HUDEP-2 (cell line): ENCODE data around the gene KRTCAP2.
"Not testable (repeated sequence)": the region's sequence is repeated elsewhere in the genome, so short reads cannot be mapped to it uniquely, and the experiment has no call there.

Source experiments
- DNase-seq, 76 experiments: peaks; one replicate each; lab custom pipeline; 2025; ENCODE audit not compliant: unreplicated experiment in 76 of 76; lab: John Stamatoyannopoulos, UW

The KRTCAP2 gene

DNA sequence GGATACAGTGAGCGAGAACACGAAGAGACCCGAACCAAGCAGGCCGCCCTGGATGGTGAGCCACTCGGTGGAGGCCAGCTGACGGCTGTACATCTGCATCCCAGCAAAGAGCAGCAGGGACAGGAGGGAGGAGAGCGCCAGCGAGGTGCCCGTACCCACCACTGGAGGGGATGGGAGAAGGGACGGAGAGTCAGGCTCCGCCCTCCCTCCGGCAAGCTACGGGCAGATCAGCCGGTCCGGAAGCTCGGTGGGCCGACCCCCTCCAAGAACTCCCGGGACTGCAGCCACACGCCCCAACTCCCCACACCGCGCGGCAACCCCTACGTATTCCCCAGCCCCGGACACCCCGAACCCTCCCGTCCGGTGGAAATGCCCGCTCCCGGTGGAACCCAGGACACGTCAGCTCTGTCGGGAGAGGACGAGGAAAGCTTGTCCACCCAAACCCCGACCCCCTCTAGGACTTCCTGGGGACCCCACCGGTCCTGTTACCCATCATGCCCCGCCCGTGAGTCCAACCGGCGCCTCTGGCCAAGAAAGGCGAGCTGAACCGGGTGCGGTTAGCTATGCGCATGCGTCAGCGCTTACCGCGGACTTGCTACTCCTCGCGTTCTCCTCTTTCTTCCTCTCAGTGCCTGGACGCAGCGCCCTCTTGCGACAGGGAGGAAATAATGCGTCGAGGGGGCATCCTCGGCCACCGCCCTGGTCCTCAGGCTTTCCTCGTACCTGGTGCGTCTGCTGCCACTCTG, at the start of gene KRTCAP2:
Gene KRTCAP2 (minus strand): TSS at position 573 of the 746 bp plus-strand sequence. CDS start 80 bp downstream, at position 493.
- DNase-seq = peak in 73 of 76 experiments; percentile 52 to 95 (median 89)

DNA sequence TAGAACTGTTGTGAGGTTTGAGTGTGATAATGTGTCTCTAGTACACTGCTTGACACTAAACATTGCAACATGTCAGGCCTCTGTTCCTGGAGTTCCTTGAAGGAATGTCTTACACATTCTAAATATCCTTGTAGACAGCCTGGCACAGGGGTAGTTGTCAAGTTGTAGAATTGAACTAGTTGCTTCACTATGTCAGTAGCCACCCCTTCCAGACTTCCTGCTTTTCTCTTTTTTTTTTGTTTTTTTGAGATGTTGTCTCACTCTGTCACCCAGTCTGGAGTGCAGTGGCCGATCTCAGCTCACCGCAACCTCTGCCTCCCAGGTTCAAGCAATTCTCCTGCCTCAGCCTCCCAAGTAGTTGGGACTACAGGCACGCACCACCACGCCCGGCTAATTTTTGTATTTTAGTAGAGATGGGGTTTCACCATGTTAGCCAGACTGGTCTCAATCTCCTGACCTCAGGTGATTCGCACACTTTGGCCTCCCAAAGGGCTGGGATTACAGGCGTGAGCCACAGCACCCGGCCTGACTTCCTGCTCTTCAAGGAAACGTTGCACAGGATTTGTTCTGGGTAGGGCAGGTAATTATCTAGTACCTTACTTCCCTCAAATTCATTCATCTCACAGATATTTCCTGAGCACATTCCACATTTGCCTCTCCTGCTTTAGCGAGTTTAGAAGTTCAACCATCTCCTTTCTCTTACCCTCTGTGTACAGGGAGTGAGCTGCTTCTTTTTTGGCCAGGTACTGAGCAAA, 47.3 kb upstream of the KRTCAP2 start:
- DNase-seq = not testable (repeated sequence)

DNA sequence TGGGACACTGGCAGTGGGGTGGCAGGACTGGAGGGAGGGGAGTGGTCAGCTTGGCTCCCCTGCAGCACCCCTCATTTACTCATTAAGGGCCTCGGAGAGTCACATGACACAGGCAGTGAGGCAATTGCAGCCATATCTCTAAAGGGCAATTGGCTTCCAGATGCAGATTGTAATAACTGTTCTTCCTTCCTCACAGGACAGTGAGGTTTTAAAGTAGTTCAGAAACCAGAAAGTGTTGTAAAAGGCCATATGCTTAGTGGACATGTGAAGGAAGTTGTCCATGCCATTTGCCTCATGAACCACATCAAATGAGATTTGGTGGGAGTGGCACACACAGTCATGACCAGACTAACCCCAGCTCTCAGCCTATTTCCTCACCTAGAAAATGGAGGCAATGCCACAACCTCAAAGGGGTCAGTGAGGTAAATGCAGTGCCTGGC, 46.5 kb upstream of the KRTCAP2 start:
- DNase-seq = peak in 2 of 76 experiments; percentile 13 to 21

DNA sequence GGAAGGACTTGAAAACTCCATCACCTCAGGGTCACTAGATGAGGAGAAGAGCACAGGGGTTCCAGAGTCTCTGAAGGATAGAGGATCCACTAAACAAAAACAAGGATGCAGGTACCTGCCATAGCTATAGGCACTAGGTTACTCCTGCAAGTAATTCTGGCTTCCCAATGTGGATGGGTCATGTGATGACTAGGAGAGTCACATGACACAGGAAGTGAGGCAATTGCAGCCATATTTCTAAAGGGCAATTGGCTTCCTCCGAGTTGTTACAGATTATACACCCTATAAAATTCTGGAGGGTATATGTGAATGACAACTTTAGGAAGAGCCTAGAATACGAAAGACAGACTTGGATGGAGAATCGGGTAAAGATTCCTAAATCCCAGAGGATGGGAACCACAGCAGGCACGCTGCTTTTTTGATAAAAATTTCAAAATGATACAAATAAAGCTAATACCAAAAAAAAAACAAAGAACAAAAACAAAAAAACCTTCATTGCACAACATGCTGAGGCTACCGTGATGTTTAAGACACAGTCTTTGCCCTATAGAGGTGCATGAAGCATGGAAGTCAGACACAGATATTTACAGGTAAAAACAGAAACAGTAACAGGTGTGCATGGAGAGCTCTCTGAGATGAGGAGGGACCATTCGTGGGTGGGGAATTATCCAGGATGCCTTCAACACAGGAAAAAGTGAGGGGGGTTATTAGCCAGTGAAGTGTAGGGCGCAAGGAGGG, 45.9 kb upstream of the KRTCAP2 start:
- DNase-seq = peak in 25 of 76 experiments; percentile 4 to 51 (median 23)

DNA sequence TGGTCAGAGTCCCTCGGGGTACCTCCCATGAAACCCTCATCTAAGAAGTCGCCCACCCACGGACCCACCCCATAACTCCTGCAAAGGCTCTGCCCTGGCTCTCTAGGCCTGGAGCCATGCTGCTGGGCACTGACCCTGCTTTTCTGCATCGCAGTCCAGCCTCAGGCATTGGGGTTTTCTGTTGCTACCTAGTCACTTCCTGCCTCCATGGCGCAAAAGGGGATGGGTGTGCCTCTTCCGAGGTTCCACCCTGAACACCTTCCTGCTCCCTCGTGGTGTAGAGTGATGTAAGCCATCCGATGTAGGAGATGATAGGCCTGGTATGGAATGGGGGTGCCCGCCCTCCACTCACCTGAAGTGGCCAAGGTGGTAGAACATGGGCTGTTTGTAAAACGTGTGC, 41.6 kb upstream of the KRTCAP2 start:
- not testable (repeated sequence) for DNase-seq

DNA sequence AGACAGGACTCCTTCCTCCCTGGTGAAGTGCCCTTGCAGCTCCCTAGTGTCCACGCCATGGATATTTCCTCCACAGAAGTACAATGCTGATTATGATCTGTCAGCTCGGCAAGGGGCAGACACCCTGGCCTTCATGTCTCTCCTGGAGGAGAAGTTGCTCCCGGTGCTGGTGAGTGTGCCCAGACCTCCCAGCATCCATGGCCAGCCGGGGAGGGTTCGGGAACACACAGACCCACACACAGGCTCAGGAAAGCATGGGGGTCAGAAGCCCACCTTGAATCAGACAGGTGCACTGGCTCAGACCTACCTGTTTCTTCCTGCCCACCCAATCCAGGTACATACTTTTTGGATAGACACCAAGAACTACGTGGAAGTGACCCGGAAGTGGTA, 38.9 kb upstream of the KRTCAP2 start:
- DNase-seq = not testable (repeated sequence)

DNA sequence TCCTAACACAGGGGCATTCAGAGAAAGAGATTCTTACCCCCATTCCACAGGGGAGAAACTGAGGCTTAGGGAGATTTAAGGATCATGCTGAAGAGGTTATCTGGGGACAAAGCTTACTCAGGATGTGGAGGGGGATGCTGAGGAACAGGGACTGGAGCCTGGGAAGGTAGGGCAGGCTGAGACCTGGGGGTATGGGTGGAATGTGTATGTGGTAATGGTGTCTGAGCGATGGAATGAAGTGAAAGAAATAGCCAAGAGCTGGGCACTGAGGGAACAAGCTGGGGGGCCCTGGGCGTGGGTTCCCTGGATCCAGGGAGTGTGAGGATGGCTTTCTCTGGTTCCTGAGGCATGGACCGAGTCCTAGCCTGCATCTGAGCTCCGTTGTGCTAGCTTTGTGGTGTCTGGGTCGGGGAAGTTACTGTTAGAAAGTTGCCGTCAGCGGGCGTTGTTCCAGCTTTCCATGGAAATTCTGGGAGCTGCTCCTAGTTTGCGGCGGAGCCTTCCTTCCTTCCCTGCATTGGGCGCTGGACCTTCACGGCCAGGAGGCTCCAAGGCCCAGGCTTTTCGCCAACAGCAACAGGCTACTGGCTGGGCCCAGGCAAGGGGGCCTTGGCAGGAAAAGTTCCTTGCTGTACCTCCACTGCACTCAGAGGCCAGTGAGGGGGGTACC, 38.4 kb upstream of the KRTCAP2 start:
- DNase-seq = not testable (repeated sequence)

DNA sequence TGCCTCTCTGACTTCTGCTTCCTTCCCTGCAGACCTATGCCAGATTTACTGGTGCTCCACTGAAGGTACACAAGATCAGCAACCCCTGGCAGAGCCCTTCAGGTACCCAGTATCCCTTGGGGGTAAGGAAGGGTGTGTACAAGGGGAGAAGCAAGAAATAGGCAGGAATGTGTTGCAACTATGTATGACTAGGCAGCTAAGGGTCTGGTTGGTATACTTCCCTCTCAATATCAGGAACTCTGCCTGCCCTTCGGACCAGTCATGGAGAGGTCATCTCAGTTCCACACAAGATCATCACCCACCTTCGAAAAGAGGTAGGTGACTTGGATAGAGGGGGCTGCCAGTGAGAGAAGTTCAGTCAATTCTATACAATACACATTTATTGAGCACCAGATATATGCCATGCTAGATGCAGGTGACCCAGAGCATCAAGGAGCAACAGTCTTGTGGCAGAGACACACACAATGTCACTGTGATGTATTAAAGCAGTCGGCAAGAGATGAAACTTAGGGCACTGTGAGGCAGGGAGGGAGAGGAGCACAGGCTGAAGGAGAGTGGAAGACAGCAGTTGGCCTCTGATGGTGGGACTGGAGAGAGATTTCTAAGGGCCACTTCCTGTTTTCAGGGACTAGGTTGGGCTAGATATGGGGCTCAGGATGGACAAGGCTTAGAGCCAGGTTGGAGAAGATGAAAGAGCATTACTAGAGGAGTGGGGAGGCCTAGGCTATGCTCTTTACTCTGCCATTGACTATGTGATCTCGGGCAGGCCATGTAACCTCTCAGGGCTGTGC, 37.4 kb upstream of the KRTCAP2 start:
- DNase-seq = no peak

DNA sequence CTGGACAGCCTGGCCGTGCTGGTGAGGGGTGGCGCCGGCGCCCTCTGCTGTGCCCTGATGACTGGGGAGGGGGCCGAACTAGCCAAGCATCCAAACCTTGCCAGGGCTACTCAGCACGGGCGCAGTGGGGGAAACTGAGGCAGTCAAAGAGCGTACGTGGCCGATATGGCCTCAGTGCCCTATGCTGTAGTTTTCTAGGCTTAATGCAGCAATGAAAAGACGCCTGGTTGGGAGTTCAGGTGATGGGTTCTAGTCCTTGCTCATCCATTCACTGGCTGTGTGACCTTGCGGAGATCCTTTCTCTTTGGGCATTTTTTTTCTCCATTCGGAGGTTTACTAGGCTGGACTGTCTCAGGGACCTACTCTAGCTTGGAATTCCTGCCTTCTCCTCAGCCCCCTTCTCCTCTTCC, 36.2 kb upstream of the KRTCAP2 start:
- no peak for DNase-seq

DNA sequence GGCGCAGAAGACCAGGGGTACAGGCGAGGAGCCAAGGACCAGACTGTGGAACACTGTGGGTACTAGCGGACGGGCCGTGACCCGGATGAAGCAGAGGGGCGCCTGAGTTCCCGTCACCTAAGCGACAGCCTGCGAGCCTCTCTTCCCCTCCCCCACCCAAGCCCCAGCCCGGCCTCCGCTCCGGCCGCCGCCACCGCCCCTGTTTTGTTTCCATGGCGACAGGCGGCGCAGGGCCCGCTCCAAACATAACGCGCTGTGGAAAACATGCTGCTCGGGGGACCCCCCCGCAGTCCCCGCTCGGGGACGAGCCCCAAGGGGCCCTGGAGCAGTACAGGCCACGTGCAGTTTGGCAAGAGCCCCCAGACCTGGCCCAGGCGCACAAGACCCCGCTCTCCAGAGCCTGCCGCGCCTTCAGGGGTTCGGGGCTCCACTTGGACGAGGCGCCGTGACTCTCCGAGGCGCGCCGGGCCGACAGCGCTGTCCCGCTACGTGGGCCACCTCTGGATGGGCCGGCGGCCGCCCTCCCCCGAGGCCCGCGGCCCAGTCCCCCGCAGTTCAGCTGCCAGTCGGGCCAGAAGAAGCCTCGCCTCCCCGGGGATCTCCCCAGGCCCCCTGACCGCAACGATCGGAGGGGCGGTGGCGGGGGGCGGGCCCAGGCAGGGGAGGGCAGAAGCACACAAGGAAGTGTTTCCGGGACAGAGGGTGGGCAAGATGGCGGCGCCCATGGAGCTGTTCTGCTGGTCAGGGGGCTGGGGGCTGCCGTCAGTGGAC, 35.6 kb upstream of the KRTCAP2 start, which contains the start of gene MTX1:
Gene MTX1 (plus strand): TSS at position 155 of the 771 bp plus-strand sequence. CDS start 110 bp downstream, at position 265.
- peak in 73 of 76 experiments; percentile 15 to 87 (median 73) for DNase-seq

DNA sequence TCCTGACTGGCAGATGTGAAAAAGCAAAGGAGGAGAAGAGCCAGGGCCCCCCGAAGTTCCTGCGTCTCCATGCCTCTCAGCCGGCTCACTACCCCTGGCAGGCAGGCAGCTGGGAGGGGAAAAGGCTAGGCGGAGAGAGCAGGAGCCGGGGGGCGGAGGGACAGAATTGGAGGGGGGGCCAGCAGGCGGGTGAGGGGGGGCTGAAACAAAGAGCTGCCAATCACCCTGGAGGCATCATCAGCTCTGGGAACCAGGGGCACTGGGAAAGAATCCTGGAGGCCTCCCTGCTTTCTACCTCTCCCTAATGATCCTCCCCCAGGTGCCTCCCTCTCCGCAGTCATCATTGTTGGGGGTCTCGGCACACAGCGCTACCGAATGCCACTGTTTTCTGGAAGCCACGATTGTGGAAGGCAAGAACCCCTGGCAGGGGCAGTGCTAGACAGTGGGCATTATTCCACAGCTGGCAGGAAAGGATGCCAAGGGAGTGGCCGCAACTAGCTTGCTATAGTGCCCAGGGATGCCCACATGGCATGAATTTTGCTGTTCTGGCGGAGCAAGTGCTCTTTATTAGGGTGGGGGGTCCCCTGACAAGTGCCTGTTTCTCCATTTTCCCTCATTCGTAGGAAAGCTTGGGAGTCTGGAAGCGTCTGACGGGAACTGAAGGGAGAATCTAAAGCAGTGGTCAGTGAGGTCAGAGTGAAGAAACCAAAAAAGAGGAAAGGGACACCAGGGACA, 34.9 kb upstream of the KRTCAP2 start, which contains the start of gene THBS3:
Gene THBS3 (minus strand): TSS at position 92 of the 735 bp plus-strand sequence. CDS start 21 bp downstream, at position 71.
- peak in 2 of 76 experiments; percentile 9 to 15 for DNase-seq

DNA sequence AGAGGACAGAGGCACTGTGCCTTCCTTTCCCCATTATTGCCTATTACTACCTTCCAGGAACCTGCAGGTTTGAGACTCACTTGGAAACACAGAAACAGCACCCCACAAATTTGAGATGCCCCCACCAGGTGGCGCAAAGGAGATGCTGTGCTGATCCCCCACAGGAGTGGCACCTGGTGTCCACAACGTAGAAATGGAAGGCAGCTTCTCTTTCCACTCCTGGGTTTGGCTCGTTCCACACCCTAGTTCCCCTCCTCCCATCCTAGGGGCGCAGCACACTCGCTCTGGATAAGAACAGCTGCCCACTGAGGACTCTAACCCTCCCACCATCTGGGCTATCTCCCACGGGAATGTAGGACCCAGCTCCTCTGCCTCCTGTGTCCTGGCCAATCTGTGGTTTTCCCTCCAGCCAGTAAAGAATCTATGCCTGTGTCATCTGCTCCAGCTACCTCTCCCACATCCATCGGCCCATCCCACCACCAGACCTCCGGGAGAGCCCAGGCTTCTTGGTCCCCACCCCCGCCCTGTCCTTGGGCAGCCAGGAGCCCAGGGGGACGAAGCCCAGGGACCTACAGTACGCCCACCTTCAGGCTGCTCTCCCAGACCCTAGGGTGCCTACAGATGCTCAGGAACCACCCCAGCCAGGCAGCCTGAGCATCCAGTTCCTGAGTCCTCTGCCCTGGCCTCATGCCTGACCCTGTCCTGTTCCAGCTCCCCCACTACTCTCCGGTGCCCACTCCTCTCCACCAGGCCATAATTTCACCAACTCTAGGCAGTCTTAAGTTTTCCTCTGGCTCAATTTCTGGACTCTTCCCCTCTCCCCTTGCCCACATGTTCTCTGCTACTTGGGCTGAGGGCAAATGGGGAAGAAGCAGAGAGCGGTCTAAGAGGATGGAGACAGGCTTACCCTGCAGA, 34.0 kb upstream of the KRTCAP2 start:
- peak in 73 of 76 experiments; percentile 27 to 89 (median 77) for DNase-seq

DNA sequence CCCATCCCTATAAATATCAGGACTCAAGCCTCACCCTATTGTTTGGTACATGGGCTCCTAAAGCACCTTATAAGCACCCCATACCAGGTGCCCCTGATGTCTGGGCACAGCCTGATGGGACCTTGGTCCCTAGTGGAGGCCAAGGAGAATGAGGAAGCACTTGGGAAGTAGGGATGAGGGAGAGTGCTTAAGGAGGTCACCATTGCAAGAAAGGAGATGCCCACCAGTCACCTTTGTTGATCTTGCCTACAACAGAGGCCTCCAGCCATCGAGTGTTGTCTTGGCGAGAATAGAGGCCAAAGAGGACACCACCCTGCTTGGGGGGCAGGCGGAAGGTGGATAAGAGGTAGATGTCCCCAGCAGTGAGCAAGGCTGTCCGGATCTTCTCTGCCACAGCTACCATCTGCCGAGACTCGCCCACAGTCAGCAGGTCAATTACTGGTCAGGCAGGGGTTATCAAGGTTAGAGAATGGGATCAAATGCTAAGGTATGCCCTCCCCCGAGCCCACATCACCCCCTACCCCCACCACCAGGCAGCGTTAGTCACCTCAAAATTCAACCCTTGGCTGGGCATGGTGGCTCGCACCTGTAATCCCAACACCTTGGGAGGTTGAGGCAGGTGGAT, 33.0 kb upstream of the KRTCAP2 start:
- DNase-seq = no peak

DNA sequence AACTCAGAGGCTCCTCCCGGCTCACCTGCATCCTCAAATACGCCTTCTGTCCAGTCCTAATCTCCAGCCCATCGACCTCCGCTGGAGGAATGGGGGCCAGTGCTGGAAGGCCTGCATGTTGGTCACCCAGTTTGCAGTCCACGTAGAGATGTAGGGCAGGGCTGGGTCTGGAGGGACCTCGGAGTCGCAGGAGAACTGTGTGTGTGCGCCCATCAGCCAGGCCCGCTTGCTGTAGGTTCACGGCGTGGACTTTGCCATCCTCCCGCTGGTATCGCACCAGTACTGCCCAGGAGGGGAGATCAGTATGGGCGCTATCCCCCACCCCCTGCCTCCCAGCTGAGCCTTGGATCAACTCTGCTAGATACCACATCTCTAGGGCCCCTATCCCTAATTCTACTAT, 31.9 kb upstream of the KRTCAP2 start:
- DNase-seq = no peak

DNA sequence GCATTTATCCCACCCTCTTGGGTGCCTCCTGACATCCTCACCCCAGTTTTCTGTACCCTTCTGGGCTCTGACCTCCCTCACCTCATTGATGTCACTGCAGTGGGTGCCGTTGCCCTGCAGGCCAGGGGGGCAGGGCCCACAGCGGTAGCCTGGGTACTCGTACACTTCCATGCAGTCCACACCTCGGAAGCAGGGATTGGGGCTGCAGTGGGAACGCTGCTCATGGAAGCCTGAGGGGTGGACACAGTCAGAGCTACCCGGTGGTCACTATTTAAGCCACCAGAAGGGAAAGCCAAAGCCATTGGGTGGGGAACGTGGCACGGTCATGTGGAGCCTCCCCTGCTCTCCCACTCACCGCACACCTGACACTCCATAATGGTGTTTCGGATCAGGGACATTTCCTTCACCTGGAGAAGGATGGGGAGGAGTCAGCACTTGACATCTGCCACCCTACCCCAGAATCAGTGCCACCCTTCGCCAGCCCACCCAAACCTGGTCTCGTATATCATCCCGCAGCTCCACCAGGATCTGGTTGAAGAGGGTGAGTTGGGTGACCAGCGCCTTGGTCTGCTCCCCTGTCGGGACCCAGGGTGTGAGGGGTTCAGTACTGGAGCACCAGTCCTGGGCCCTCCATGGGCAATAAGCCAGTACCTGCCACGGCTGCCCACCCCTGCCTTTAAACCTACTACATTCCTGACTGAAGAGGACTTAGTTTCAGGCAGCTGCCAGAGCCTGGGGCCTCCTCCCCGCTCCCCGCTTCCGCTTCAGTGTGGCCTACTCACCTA, 29.8 kb upstream of the KRTCAP2 start:
- DNase-seq = no peak

DNA sequence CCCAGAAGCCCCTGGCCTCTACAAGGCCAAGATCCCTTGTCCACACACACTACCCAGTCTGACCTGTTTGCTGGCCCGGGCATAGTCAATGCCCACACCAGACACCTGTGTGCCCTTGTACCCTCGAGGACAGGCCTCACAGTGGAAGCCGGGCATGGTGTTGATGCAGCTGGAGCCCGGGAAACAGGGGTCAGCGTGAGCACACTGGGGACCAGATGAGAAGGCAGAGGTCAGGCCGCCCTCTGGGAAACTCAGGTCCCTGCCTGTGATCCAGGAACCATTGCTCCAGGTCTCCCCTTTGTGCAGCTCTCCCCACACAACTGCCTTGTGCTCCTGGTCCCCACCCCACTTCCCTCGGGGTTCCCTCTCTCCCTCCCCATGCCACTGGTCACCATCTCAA, 29.1 kb upstream of the KRTCAP2 start:
- DNase-seq = no peak
